Lung (tissue), 12 donors: ENCODE measurements around the gene CLOCK. TPM values are rescaled to one million over a fixed set of nuclear protein-coding genes. Genes with fewer than 3 reads are reported as not detected.

Experiments
- ATAC-seq: fragments of 200-7000 bp; cut with Tn5 transposase; one replicate; pipeline ENCODE4 v1.9.1; 2020; ENCODE audit warnings: moderate number of reproducible peaks; ENCODE audit not compliant: insufficient read depth, low FRiP score
- DNase-seq, 3 donors: peaks; one replicate each; pipeline ENCODE4 v3.0.0-alpha.2; 2013 to 2017
- H3K27ac ChIP-seq, 2 donors: one replicate each; pipeline ENCODE4 v1.5.1; 2013; ENCODE audit warnings: mild to moderate bottlenecking in 2 of 2, moderate library complexity in 2 of 2, control low read depth in 1 of 2, inconsistent platforms in 1 of 2, low read depth in 1 of 2, low read length in 1 of 2
- H3K27me3 ChIP-seq, 3 donors: one replicate each; pipeline ENCODE4 v1.5.1; 2013; ENCODE audit warnings: low read length in 2 of 3; ENCODE audit not compliant: control insufficient read depth in 3 of 3, insufficient read depth in 3 of 3
- H3K36me3 ChIP-seq, 4 donors: one replicate each; pipeline ENCODE4 v1.5.1; 2013; ENCODE audit warnings: low read length in 4 of 4, mild to moderate bottlenecking in 1 of 4, moderate library complexity in 1 of 4; ENCODE audit not compliant: control insufficient read depth in 4 of 4, insufficient read depth in 4 of 4
- H3K4me1 ChIP-seq, 5 donors: one replicate each; pipeline ENCODE4 v1.5.1; 2013; ENCODE audit warnings: low read length in 5 of 5, mild to moderate bottlenecking in 2 of 5, moderate library complexity in 1 of 5; ENCODE audit not compliant: control insufficient read depth in 5 of 5, insufficient read depth in 5 of 5
- H3K4me3 ChIP-seq: one replicate; pipeline ENCODE4 v1.5.1; 2013; ENCODE audit warnings: mild to moderate bottlenecking, control low read depth, moderate library complexity
- H3K9ac ChIP-seq, 2 donors: one replicate each; pipeline ENCODE4 v1.5.1; 2013; ENCODE audit warnings: low read length in 2 of 2, control low read depth in 1 of 2; ENCODE audit not compliant: insufficient read depth in 1 of 2
- H3K9me3 ChIP-seq, 4 donors: one replicate each; pipeline ENCODE4 v1.5.1; 2013; ENCODE audit warnings: low read length in 3 of 4, mild to moderate bottlenecking in 1 of 4, moderate library complexity in 1 of 4; ENCODE audit not compliant: control insufficient read depth in 4 of 4, insufficient read depth in 3 of 4
- CTCF ChIP-seq: IDR thresholded peaks from 2 replicates; pipeline ENCODE4 v1.5.1; 2012; ENCODE audit warnings: mild to moderate bottlenecking; ENCODE audit errors: control extremely low read depth, extremely low read depth
- WGBS, 2 donors: extraction: QIAGEN DNeasy Blood & Tissue Kit; methylation state at CpG; one replicate each; pipeline ENCODE4 v1.1.7; 2013; 5-methylcytosine and 5-hydroxymethylcytosine counted together
- polyA plus RNA-seq, 2 donors: library from polyadenylated mRNA; stranded (reverse); fragments of 200-250 nt; gene quantifications; one replicate each; pipeline ENCODE4 v1.2.1, GENCODE V29; 2013
- total RNA-seq, 2 donors: library from RNA; depleted of rRNA in 1 of 2; stranded (reverse); fragments of >200 nt in 1 of 2; gene quantifications; one replicate each; pipeline ENCODE4 v1.2.1, GENCODE V29; 2014 to 2021
- donor health status: control.
- donor health status: control.
- donor health status: Bipolar disorder and iron deficiency.
- donor health status: healthy.
- donor health status: DM: yes; HTN: yes; CAD: no.

The CLOCK gene
- total and polyA plus RNA-seq, 4 donors = 6.2 to 29.7 (median 14.7) TPM

DNA sequence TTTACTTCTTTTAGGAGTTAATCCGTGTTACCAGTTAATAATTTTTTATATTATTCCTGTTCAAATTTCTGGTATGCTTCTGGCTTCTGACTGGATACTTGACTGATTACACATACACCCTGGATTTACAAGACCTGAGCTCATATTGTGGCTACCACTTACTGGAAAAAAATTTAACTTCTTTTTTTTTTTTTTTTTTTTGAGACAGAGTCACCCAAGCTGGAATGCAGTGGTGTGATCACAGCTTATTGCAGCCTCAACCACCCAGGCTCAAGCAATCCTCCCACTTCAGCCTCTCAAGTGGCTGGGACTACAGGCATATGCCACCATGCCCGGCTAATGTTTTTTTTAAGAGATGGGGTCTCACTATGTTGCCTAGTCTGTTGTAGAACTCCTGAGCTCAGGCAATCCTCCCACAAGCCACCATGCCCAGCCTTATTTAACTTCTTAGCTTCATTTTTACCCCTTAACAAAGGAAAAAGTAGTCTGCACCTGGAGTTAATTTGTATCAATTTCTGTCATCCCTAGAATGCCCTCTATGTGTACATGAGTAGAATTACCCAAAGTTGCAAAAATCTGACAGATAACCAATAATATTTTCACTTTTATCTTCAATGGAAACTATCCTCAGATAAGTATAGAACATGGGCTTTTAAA is 100.7 kb downstream of the CLOCK start:
- H3K27ac ChIP-seq = no peak overlapping the region
- H3K4me3 ChIP-seq = no peak overlapping the region
- H3K27me3 ChIP-seq = no peaks in the 10 kb centered on the region
- peaks cover 0 to 6% (median 0%) of the 10 kb centered on the region in 5 donors for H3K4me1 ChIP-seq
- H3K9me3 ChIP-seq = no peaks in the 10 kb centered on the region
- no peak overlapping the region for H3K9ac ChIP-seq
- no peak for ATAC-seq
- no peak for TF ChIP-seq CTCF
- H3K36me3 ChIP-seq = peaks cover 13 to 45% (median 15%) of the 10 kb centered on the region in 4 donors
- 91 to 94% methylated on average over 2 of the region's 2 CpGs for WGBS, 2 donors
- no peak for DNase-seq

- no peak for TF ChIP-seq CTCF
- H3K9me3 ChIP-seq = no peaks in the 10 kb centered on the region
- H3K27ac ChIP-seq = no peak overlapping the region
- ATAC-seq (no peak), DNase-seq (peak in 2 of 3 donors; percentile 13 to 26)
- no peaks in the 10 kb centered on the region for H3K27me3 ChIP-seq
- H3K4me1 ChIP-seq = peaks cover 0 to 6% (median 0%) of the 10 kb centered on the region in 5 donors
- H3K9ac ChIP-seq = no peak overlapping the region
- no peak overlapping the region for H3K4me3 ChIP-seq
- 42 to 74% methylated on average over 2 of the region's 2 CpGs for WGBS, 2 donors
- peaks cover 10 to 40% (median 15%) of the 10 kb centered on the region in 4 donors for H3K36me3 ChIP-seq
Measured at GRCh38 chr4:55444827-55445226, 101.9 kb downstream of the CLOCK start.

DNA sequence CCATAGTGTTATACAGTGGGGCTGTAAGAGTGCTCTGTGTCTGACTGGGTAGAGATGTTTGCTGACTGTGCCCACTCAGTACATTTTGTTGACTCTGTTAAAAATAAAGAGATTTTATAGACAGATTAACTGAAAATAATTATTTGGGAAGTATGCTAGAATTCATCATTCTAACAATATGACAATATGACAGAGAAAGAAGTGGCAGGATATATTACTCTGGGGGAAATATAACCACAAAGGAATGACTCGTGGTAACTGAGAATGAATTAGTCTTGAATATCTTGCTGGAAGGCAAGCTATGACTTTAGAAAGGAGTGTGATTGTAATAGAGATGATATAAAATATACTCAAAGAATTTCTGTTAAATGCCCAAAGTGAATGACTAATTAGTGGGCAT is 104.2 kb downstream of the CLOCK start:
- Histone ChIP-seq H3K36me3 (peaks cover 9 to 40% (median 18%) of the 10 kb centered on the region in 4 donors), H3K4me1 (no peaks in the 10 kb centered on the region), H3K4me3 (no peak overlapping the region), H3K9ac (no peak overlapping the region), H3K27me3 (no peaks in the 10 kb centered on the region), H3K9me3 (no peaks in the 10 kb centered on the region), H3K27ac (no peak overlapping the region)
- ATAC-seq (no peak), DNase-seq (no peak)
- TF ChIP-seq CTCF = no peak
- 35 to 66% methylated on average over 1 of the region's 1 CpG for WGBS, 2 donors

- 96% methylated on average over 2 of the region's 2 CpGs for WGBS, 2 donors
- no peak for ATAC-seq
- Histone ChIP-seq H3K4me3 (no peak overlapping the region), H3K9me3 (no peaks in the 10 kb centered on the region), H3K4me1 (no peaks in the 10 kb centered on the region), H3K36me3 (peaks cover 7 to 32% (median 21%) of the 10 kb centered on the region in 4 donors), H3K27ac (no peak overlapping the region), H3K27me3 (no peaks in the 10 kb centered on the region), H3K9ac (no peak overlapping the region)
- no peak for DNase-seq
- no peak for TF ChIP-seq CTCF
Measured at GRCh38 chr4:55440786-55441185, 105.9 kb downstream of the CLOCK start.
